CD14-positive monocyte (primary cell): Measurements from ENCODE around the gene TBX10. TPM values are rescaled to one million over a fixed set of nuclear protein-coding genes. Genes with fewer than 3 reads are reported as not detected.

ENCODE experiments used
- DNase-seq, 3 donors: peaks; one replicate each; pipeline ENCODE4 v3.0.0-alpha.2; 2011 to 2022
- H2AFZ ChIP-seq: 2 replicates; pipeline ENCODE4 v1.6.0; 2012; ENCODE audit warnings: mild to moderate bottlenecking, low read depth, low read length, inconsistent platforms; ENCODE audit not compliant: insufficient read depth, poor library complexity, severe bottlenecking
- H3K27ac ChIP-seq, 2 donors: 1 replicate in 1 of 2; 2 replicates in 1 of 2; pipeline ENCODE4 v1.5.1; 2012 to 2013; ENCODE audit warnings: low read length in 2 of 2, control low read depth in 1 of 2, inconsistent platforms in 1 of 2, low read depth in 1 of 2, mild to moderate bottlenecking in 1 of 2
- H3K27me3 ChIP-seq, 2 donors: one replicate each; pipeline versions ENCODE4 v1.6.0 to v1.6.1; 2011 to 2013; ENCODE audit warnings: low read length in 2 of 2; ENCODE audit not compliant: control insufficient read depth in 2 of 2, insufficient read depth in 2 of 2
- H3K36me3 ChIP-seq, 2 donors: replicated peaks in 1 of 2; 1 replicate in 1 of 2; 2 replicates in 1 of 2; pipeline versions ENCODE4 v1.5.1 to v1.6.1; 2012 to 2013; ENCODE audit warnings: low read length in 2 of 2, control low read depth in 1 of 2, inconsistent platforms in 1 of 2, mild to moderate bottlenecking in 1 of 2; ENCODE audit not compliant: insufficient read depth in 2 of 2, control insufficient read depth in 1 of 2
- H3K4me1 ChIP-seq, 2 donors: 1 replicate in 1 of 2; 2 replicates in 1 of 2; pipeline versions ENCODE4 v1.5.1 to v1.6.1; 2012 to 2013; ENCODE audit warnings: low read length in 2 of 2, control low read depth in 1 of 2, inconsistent platforms in 1 of 2, mild to moderate bottlenecking in 1 of 2, moderate library complexity in 1 of 2; ENCODE audit not compliant: insufficient read depth in 2 of 2, control insufficient read depth in 1 of 2
- H3K4me2 ChIP-seq: replicated peaks from 2 replicates; pipeline ENCODE3; 2012; ENCODE audit warnings: low read length, moderate library complexity, mild to moderate bottlenecking; ENCODE audit not compliant: poor library complexity, severe bottlenecking; ENCODE audit errors: extremely low read depth
- H3K4me3 ChIP-seq, 3 experiments: fragments of 200-600 bp in 1 of 3; sonication (generic) in 1 of 3; replicated peaks in 1 of 3; 1 replicate in 2 of 3; 2 replicates in 1 of 3; pipeline ENCODE4 v1.5.1; 2011 to 2013; ENCODE audit warnings: low read length in 3 of 3, mild to moderate bottlenecking in 3 of 3, control low read depth in 2 of 3, low read depth in 2 of 3, inconsistent platforms in 1 of 3, moderate library complexity in 1 of 3
- H3K79me2 ChIP-seq: 2 replicates; pipeline ENCODE4 v1.6.0; 2012; ENCODE audit warnings: mild to moderate bottlenecking, control low read depth, inconsistent platforms, low read length, moderate library complexity; ENCODE audit not compliant: insufficient read depth
- H3K9ac ChIP-seq: 2 replicates; pipeline ENCODE4 v1.6.0; 2017; ENCODE audit warnings: low read length, mild to moderate bottlenecking; ENCODE audit not compliant: insufficient read depth, poor library complexity, severe bottlenecking
- H3K9me3 ChIP-seq, 2 donors: replicated peaks in 1 of 2; 1 replicate in 1 of 2; 2 replicates in 1 of 2; pipeline versions ENCODE4 v1.5.1 to v1.6.1; 2012 to 2013; ENCODE audit warnings: low read length in 2 of 2, control low read depth in 1 of 2; ENCODE audit not compliant: control insufficient read depth in 1 of 2, insufficient read depth in 1 of 2
- H4K20me1 ChIP-seq: 2 replicates; pipeline ENCODE4 v1.6.0; 2012; ENCODE audit warnings: mild to moderate bottlenecking, low read length, control low read depth, moderate library complexity; ENCODE audit not compliant: insufficient read depth
- H3K27ac Mint-ChIP-seq, 7 donors: one replicate each; pipeline ENCODE4 v1.8.0; 2020; ENCODE audit warnings: mild to moderate bottlenecking in 7 of 7, mixed read lengths in 7 of 7, moderate library complexity in 6 of 7, inconsistent platforms in 2 of 7
- H3K27me3 Mint-ChIP-seq, 3 donors: one replicate each; pipeline ENCODE4 v1.8.0; 2021 to 2022; ENCODE audit warnings: low read depth in 3 of 3, mild to moderate bottlenecking in 3 of 3, mixed read lengths in 3 of 3, moderate library complexity in 3 of 3, inconsistent platforms in 1 of 3
- H3K36me3 Mint-ChIP-seq, 2 donors: one replicate each; pipeline ENCODE4 v1.8.0; 2020; ENCODE audit warnings: mixed read lengths in 2 of 2, inconsistent platforms in 1 of 2, mild to moderate bottlenecking in 1 of 2
- H3K4me1 Mint-ChIP-seq: one replicate; pipeline ENCODE4 v1.8.0; 2020; ENCODE audit warnings: mild to moderate bottlenecking, mixed read lengths
- H3K4me3 Mint-ChIP-seq, 2 donors: one replicate each; pipeline ENCODE4 v1.8.0; 2020; ENCODE audit warnings: mild to moderate bottlenecking in 2 of 2, mixed read lengths in 2 of 2, moderate library complexity in 1 of 2
- H3K9me3 Mint-ChIP-seq, 7 donors: one replicate each; pipeline ENCODE4 v1.8.0; 2020 to 2022; ENCODE audit warnings: mixed read lengths in 7 of 7, mild to moderate bottlenecking in 6 of 7, moderate library complexity in 6 of 7, inconsistent platforms in 2 of 7
- WGBS: methylation state at CpG from one replicate; pipeline ENCODE4 v1.1.5; 2013; ENCODE audit warnings: missing lambda C conversion rate; ENCODE audit not compliant: insufficient coverage; 5-methylcytosine and 5-hydroxymethylcytosine counted together
- intact Hi-C, 2 donors: fragments of 100-400 bp; cut with micrococcal nuclease; formaldehyde crosslinking; loops; one replicate each; pipeline versions ENCODE4 v1.15.0 to v1.15.1; 2023
- polyA plus RNA-seq, 3 donors: library from polyadenylated mRNA; depleted of rRNA in 1 of 3; unstranded in 2 of 3; stranded (reverse) in 1 of 3; fragments of 300-500 nt in 2 of 3; fragments of >200 nt in 1 of 3; fragmentation: Illumina TruSeq in 2 of 3; gene quantifications; 1 replicate in 2 of 3; 2 replicates in 1 of 3; pipeline ENCODE4 v1.2.3, GENCODE V29; 2012 to 2021
- TF ChIP-seq, protein P1 (sequence below): fragments of 200-600 bp; IDR thresholded peaks from one replicate; pipeline ENCODE4 v1.8.0; 2022; ENCODE audit warnings: antibody characterized with exemption, mild to moderate bottlenecking

Gene TBX10
- polyA plus RNA-seq, 3 donors, result not detected

DNA sequence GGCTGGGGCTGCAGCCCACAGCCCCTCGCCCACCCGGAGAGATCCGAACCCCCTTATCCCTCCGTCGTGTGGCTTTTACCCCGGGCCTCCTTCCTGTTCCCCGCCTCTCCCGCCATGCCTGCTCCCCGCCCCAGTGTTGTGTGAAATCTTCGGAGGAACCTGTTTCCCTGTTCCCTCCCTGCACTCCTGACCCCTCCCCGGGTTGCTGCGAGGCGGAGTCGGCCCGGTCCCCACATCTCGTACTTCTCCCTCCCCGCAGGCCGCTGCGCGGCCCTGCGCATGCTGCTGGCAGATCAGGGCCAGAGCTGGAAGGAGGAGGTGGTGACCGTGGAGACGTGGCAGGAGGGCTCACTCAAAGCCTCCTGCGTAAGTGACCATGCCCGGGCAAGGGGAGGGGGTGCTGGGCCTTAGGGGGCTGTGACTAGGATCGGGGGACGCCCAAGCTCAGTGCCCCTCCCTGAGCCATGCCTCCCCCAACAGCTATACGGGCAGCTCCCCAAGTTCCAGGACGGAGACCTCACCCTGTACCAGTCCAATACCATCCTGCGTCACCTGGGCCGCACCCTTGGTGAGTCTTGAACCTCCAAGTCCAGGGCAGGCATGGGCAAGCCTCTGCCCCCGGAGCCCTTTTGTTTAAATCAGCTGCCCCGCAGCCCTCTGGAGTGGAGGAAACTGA lies 55.2 kb downstream of the TBX10 start:
- no peaks in the 10 kb centered on the region for H3K27me3 ChIP-seq
- Mint-ChIP-seq H3K4me1 (peaks cover 72% of the 10 kb centered on the region), H3K4me3 (peak overlapping the region; percentile 81 to 90), H3K27ac (peak overlapping the region; percentile 79 to 91 (median 85)), H3K27me3 (peaks cover 5 to 11% (median 6%) of the 10 kb centered on the region in 3 donors), H3K9me3 (peaks cover 0 to 13% (median 3%) of the 10 kb centered on the region in 7 donors), H3K36me3 (peaks cover 32 to 39% of the 10 kb centered on the region in 2 donors)
- peak overlapping the region; percentile 83 for H3K9ac ChIP-seq
- H3K4me2 ChIP-seq, result peak overlapping the region; percentile 83
- peaks cover 69 to 77% of the 10 kb centered on the region in 2 donors for H3K4me1 ChIP-seq
- TF ChIP-seq, protein P1, sequence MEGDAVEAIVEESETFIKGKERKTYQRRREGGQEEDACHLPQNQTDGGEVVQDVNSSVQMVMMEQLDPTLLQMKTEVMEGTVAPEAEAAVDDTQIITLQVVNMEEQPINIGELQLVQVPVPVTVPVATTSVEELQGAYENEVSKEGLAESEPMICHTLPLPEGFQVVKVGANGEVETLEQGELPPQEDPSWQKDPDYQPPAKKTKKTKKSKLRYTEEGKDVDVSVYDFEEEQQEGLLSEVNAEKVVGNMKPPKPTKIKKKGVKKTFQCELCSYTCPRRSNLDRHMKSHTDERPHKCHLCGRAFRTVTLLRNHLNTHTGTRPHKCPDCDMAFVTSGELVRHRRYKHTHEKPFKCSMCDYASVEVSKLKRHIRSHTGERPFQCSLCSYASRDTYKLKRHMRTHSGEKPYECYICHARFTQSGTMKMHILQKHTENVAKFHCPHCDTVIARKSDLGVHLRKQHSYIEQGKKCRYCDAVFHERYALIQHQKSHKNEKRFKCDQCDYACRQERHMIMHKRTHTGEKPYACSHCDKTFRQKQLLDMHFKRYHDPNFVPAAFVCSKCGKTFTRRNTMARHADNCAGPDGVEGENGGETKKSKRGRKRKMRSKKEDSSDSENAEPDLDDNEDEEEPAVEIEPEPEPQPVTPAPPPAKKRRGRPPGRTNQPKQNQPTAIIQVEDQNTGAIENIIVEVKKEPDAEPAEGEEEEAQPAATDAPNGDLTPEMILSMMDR, result no peak
- peak overlapping the region; percentile 80 to 85 for H3K27ac ChIP-seq
- WGBS, result 27% methylated on average over 15 of the region's 33 CpGs
- peaks cover 18 to 25% of the 10 kb centered on the region in 2 donors for H3K36me3 ChIP-seq
- H2AFZ ChIP-seq, result peak overlapping the region; percentile 81
- peak overlapping the region; percentile 47 to 82 (median 67) for H3K4me3 ChIP-seq
- peaks cover 23% of the 10 kb centered on the region for H3K79me2 ChIP-seq
- peaks cover 28% of the 10 kb centered on the region for H4K20me1 ChIP-seq
- H3K9me3 ChIP-seq, result peaks cover 0 to 2% of the 10 kb centered on the region in 2 donors
- intact Hi-C loops, result no loop called here
- DNase-seq, result peak; percentile 62 to 75 (median 68)

DNA sequence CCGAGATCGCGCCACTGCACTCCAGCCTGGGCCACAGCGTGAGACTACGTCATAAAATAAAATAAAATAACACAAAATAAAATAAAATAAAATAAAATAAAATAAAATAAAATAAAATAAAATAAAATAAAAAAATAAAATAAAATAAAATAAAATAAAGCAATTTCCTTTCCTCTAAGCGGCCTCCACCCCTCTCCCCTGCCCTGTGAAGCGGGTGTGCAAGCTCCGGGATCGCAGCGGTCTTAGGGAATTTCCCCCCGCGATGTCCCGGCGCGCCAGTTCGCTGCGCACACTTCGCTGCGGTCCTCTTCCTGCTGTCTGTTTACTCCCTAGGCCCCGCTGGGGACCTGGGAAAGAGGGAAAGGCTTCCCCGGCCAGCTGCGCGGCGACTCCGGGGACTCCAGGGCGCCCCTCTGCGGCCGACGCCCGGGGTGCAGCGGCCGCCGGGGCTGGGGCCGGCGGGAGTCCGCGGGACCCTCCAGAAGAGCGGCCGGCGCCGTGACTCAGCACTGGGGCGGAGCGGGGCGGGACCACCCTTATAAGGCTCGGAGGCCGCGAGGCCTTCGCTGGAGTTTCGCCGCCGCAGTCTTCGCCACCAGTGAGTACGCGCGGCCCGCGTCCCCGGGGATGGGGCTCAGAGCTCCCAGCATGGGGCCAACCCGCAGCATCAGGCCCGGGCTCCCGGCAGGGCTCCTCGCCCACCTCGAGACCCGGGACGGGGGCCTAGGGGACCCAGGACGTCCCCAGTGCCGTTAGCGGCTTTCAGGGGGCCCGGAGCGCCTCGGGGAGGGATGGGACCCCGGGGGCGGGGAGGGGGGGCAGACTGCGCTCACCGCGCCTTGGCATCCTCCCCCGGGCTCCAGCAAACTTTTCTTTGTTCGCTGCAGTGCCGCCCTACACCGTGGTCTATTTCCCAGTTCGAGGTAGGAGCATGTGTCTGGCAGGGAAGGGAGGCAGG lies 56.0 kb downstream of the TBX10 start, which contains the start of gene GSTP1:
Gene GSTP1 (plus strand): TSS at position 566 of the 958 bp plus-strand sequence. CDS start 32 bp downstream, at position 598.
- Mint-ChIP-seq H3K4me1 (peaks cover 71% of the 10 kb centered on the region), H3K4me3 (peak within 1 kb of the TSS; percentile 88 to 93), H3K27me3 (peaks cover 6 to 15% (median 8%) of the 10 kb centered on the region in 3 donors), H3K36me3 (peaks cover 27 to 34% of the 10 kb centered on the region in 2 donors), H3K27ac (peak within 1 kb of the TSS; percentile 83 to 93 (median 91)), H3K9me3 (peaks cover 0 to 13% (median 3%) of the 10 kb centered on the region in 7 donors)
- Histone ChIP-seq H2AFZ (peak within 1 kb of the TSS; percentile 81), H3K27me3 (no peaks in the 10 kb centered on the region), H3K4me3 (peak within 1 kb of the TSS; percentile 47 to 82 (median 67)), H3K4me1 (peaks cover 66 to 73% of the 10 kb centered on the region in 2 donors), H3K9me3 (peaks cover 0 to 2% of the 10 kb centered on the region in 2 donors), H3K36me3 (peaks cover 18 to 19% of the 10 kb centered on the region in 2 donors), H3K27ac (peak within 1 kb of the TSS; percentile 80 to 85), H3K4me2 (peak within 1 kb of the TSS; percentile 83), H4K20me1 (peaks cover 28% of the 10 kb centered on the region), H3K9ac (peak within 1 kb of the TSS; percentile 83), H3K79me2 (peaks cover 23% of the 10 kb centered on the region)
- under 1% methylated on average over 56 of the region's 81 CpGs for WGBS
- peak; percentile 67 to 75 (median 73) for DNase-seq
- TF ChIP-seq, protein P1, result peak; percentile 86
- intact Hi-C loops, result no loop called here
